ENCODE results near the gene FMNL1. TPM values are rescaled to one million over a fixed set of nuclear protein-coding genes. Genes with fewer than 3 reads are reported as not detected.

FMNL1 gene
- total and polyA plus RNA-seq, 2 experiments from 2014 or later = 1.4 to 4.2 TPM

DNA sequence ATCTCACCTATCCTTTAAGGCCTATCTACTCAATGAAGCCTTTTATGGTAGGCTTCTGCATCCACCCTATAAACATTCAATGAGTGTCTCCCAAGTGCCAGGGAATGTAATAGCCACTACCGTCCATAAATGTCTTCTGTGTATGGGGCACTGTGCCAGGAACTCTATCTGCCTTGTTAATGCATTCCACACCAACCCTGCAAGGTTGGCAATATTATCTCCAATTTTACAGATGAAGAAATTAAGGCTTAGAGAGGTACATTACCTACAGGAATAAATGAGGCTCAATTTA lies 75.1 kb downstream of the FMNL1 start:
- Histone ChIP-seq H3K4me3 (no peak overlapping the region), H3K27ac (no peak overlapping the region), H2AFZ (no peak overlapping the region), H3K36me3 (ENCODE audit: low read depth) (peaks cover 6% of the 10 kb centered on the region; the same call in 1 of the 2 replicates), H3K79me2 (ENCODE audit: insufficient read depth) (peaks cover 82% of the 10 kb centered on the region), H3K4me1 (ENCODE audit: insufficient read depth) (peaks cover 78% of the 10 kb centered on the region), H4K20me1 (ENCODE audit: insufficient read depth) (no peaks in the 10 kb centered on the region), H3K4me2 (ENCODE audit: unreplicated experiment) (no peak overlapping the region), H3F3A (ENCODE audit: insufficient read depth) (peaks cover 71% of the 10 kb centered on the region), H3K9me3 (ENCODE audit: low read depth) (no peaks in the 10 kb centered on the region), H3K9ac (no peak overlapping the region), H3K27me3 (replicated peaks; ENCODE audit: insufficient read depth) (no peaks in the 10 kb centered on the region), H3K9me2 (ENCODE audit: insufficient read depth) (no peaks in the 10 kb centered on the region)
- no peak for TF ChIP-seq EZH2phosphoT487 (IDR thresholded peaks at IDR 0.05; ENCODE audit: insufficient read depth, low read depth)
- TF ChIP-seq EZH2 (IDR thresholded peaks at IDR 0.05; ENCODE audit: insufficient read depth, poor library complexity, severe bottlenecking) = no peak
- 44 to 62% methylated on average over 1 of the region's 1 CpG for WGBS, 2 experiments (ENCODE audit: low coverage in 1 of 2, low lambda C conversion rate in 2 of 2, missing lambda C conversion rate in 2 of 2)
- DNase-seq = no peak
- in situ Hi-C loops (cut with MboI) = no loop called here

Other genes starting within 250 kb of the FMNL1 start
- 37.1 and 45.8 TPM in 2 replicates for gene DCAKD, start 170.3 kb upstream of the FMNL1 start, total RNA-seq (2014; rRNA removed; shearing (Covaris generic))
- gene DCAKD, start 170.3 kb upstream of the FMNL1 start, polyA plus RNA-seq (2016; fragmentation: Nextera tagmentation; extraction: Ambion mirVana) = 24.8 and 28.0 TPM in 2 replicates
- gene NMT1, start 160.6 kb upstream of the FMNL1 start, total RNA-seq (2014; rRNA removed; shearing (Covaris generic)) = 59.4 and 61.8 TPM in 2 replicates
- 95.7 and 96.1 TPM in 2 replicates for gene NMT1, start 160.6 kb upstream of the FMNL1 start, polyA plus RNA-seq (2016; fragmentation: Nextera tagmentation; extraction: Ambion mirVana)
- 30.2 and 48.3 TPM in 2 replicates for gene PLCD3, start 89.4 kb upstream of the FMNL1 start, total RNA-seq (2014; rRNA removed; shearing (Covaris generic))
- gene PLCD3, start 89.4 kb upstream of the FMNL1 start, polyA plus RNA-seq (2016; fragmentation: Nextera tagmentation; extraction: Ambion mirVana) = 17.1 and 19.7 TPM in 2 replicates
- gene ACBD4, start 86.2 kb upstream of the FMNL1 start, total RNA-seq (2014; rRNA removed; shearing (Covaris generic)) = 2.1 and 2.9 TPM in 2 replicates
- 4.3 and 4.6 TPM in 2 replicates for gene ACBD4, start 86.2 kb upstream of the FMNL1 start, polyA plus RNA-seq (2016; fragmentation: Nextera tagmentation; extraction: Ambion mirVana)
- gene HEXIM1, start 73.4 kb upstream of the FMNL1 start, total RNA-seq (2014; rRNA removed; shearing (Covaris generic)) = 11.6 and 16.2 TPM in 2 replicates
- gene HEXIM1, start 73.4 kb upstream of the FMNL1 start, polyA plus RNA-seq (2016; fragmentation: Nextera tagmentation; extraction: Ambion mirVana) = 9.5 and 10.6 TPM in 2 replicates
- gene HEXIM2, start 60.0 kb upstream of the FMNL1 start, total RNA-seq (2014; rRNA removed; shearing (Covaris generic)) = 2.0 and 4.8 TPM in 2 replicates
- 4.7 and 8.6 TPM in 2 replicates for gene HEXIM2, start 60.0 kb upstream of the FMNL1 start, polyA plus RNA-seq (2016; fragmentation: Nextera tagmentation; extraction: Ambion mirVana)
- gene SPATA32, start 40.2 kb downstream of the FMNL1 start, total RNA-seq (2014; rRNA removed; shearing (Covaris generic)) = not detected in 2 replicates
- gene SPATA32, start 40.2 kb downstream of the FMNL1 start, polyA plus RNA-seq (2016; fragmentation: Nextera tagmentation; extraction: Ambion mirVana) = not detected in 2 replicates
- 3.0 and 4.2 TPM in 2 replicates for gene MAP3K14, start 95.1 kb downstream of the FMNL1 start, total RNA-seq (2014; rRNA removed; shearing (Covaris generic))
- 2.7 and 3.4 TPM in 2 replicates for gene MAP3K14, start 95.1 kb downstream of the FMNL1 start, polyA plus RNA-seq (2016; fragmentation: Nextera tagmentation; extraction: Ambion mirVana)
- gene ARHGAP27, start 211.0 kb downstream of the FMNL1 start, total RNA-seq (2014; rRNA removed; shearing (Covaris generic)) = 1.3 and 3.4 TPM in 2 replicates
- 0.33 and 0.59 TPM in 2 replicates for gene ARHGAP27, start 211.0 kb downstream of the FMNL1 start, polyA plus RNA-seq (2016; fragmentation: Nextera tagmentation; extraction: Ambion mirVana)